NK-92 (cell line): ENCODE measurements around the gene GRIN3B.

ENCODE experiments used
- DNase-seq: peaks from one replicate; lab custom pipeline; 2025; ENCODE audit not compliant: unreplicated experiment; lab: John Stamatoyannopoulos, UW

Gene GRIN3B

DNA sequence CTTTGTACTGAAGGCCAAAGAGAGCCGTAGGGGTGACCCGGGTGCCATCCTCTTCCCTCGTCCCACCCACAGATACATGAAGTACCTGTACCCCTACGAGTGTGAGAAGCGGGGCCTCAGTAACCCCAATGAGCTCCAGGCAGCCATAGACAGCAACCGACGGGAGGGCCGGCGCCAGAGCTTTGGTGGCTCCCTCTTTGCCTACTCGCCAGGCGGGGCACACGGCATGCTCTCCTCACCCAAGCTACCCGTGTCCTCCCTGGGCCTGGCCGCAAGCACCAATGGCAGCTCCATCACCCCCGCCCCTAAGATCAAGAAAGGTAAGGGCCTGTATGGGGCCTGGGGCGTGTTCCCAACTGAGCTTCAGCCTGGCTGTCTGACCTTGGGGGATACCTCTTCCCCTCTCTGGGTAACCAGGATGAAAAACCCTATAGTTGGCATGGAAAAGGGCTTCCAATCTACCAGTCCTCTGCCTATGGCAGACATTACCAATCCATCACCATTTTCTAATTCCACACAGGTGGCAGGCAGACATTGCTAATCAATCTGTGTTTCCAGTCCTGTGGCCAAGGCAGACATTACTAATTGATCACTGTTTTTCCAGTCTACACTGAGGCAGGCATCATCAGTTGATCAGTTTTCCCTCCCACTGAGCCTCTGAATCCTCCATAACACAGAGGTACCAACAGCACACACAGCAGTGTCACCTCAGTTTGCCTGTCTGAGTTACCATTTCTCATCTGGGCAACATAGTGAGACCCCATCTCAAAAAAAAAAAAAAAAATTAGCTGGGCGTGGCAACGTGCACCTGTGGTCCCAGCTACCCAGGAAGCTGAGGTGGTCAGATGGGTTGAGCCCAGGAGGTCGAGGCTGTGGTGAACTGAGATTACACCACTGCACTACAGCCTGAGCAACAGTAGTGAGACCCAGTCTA, 35.2 kb upstream of the GRIN3B start:
- DNase-seq, result no peak

DNA sequence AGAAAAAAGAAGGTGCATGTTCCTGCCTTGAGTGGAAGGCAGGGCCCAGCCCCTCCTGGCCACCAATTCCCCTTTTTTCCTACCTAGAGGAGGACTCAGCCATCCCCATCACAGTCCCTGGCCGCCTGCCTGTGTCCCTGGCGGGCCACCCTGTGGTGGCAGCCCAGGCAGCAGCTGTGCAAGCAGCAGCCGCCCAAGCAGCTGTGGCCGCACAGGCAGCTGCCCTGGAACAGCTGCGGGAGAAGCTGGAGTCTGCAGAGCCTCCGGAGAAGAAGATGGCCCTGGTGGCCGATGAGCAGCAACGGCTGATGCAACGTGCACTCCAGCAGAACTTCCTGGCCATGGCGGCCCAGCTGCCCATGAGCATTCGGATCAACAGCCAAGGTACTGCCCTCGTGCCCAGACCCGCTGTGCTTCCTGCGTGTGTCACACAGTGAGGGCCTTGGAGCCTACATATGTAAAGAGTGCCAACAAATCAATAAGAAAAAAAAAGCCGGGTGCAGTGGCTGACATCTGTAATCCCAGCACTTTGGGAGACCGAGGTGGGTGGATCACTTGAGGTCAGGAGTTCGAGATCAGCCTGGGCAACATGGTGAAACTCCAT, 33.6 kb upstream of the GRIN3B start:
- no peak for DNase-seq

DNA sequence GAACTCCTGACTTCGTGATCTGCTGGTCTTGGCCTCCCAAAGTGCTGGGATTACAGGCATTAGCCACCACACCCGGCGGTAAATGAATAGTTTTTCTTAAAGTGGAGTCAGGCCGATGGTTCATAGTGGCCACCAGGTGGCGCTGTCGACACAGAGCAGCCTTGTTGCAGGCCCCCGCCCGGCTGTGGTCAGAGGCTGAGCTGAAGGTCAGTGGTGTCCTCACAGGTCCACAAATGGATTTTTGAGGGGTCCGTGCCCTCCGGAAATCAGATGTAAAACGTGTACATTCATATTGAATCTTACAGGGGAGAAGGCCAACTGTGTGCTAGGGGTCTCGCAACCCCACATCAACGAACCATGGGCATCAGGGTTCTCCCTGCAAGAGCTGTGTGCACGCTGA, 29.5 kb upstream of the GRIN3B start:
- DNase-seq, result no peak

- DNase-seq, result no peak
Measured at GRCh38 chr19:971795-972194, 28.4 kb upstream of the GRIN3B start.

- no peak for DNase-seq
Measured at GRCh38 chr19:972281-972680, 27.9 kb upstream of the GRIN3B start.

DNA sequence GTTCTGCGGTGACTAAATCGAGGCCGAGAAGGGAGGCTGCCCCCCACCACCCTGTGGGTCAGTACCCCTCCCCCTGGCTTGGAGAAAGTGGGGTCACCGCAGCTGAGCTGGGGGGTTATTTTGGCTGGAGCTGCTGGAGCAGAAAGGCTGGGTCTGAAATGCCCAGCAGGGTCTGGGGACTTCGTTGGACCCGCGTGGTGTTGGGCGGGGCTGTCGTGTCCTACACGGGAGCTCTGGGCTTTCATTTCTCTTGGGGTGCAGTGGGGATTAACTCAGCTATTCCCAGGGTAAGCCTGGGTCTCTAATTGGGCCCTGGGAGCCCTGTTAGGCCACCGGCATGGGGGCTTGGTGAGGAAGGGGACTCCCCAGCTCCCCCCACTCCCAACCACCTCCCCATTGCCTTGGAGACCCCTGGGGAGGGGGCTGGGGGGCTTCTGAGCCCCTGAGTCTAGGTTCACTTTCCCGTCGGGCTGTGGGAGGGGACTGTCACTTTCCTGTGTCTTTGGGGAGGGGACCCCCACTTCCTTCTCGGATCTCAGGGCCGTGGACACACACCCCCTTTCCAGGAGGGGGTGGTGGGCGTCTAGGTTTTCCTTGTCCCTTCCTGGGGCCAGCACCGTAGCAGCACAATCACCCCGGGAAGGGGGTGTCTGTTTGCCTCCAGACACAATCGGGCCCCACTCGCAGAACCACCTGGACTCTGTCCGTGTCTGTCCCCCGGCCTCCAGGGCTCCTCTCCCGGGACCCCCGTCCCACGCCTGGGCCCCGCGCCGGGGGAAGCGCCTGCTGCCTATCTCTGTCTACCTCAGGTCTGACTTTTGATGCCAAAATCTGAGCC, 26.3 kb upstream of the GRIN3B start:
- DNase-seq, result no peak

DNA sequence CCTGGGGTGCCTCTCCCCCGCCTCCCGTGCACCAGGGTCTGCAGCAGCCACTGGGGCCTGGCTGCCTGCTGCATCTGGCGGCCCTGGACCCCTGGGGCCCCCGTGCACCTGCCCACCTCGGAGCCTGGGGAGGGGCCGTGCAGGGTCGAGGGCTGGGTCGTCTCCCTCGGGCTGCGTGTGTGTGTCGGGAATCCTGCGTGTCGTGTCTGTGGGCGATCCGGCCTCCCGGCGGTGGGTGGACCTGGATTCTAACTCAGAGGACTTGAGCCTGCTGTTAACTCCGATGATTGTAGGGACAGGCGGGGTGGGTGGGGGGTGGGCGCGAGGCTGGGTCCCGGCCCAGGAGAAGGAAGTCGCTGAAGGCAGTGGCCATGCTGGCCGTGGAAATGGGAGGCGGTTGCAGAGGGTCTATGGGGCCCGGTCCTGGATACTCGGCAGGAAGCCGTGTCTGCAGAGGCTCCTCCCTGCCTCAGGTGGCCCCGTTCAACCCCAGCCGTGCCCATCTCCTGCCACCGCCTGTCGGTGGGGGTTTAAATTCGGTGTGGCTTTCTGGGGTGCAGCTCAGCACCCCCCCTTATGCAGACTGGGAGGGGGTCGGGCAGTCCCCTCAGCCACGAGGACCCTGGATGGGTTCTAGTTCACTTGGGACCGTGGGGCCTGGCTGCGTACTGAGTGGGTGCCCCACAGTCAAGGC, 25.5 kb upstream of the GRIN3B start:
- no peak for DNase-seq

DNA sequence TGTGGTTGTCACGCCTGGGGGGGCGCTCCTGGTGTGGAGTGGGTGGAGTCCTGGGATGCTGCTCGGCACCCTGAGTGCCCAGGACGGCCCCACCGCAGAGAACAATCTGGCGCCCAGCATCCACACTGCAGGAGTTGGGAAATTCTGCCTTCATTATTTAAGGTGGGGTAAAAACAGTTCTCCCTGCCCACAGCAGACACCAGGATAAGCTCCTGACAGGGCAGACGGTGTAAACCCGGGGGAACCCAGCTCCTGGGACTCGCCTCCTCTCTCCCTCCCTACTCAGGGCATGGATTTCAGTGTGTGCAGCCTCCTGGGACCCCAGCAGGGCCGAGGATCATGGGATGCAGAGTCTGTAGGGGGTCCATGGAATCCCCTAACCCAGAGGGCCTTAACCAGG, 23.7 kb upstream of the GRIN3B start:
- DNase-seq, result no peak

GRCh38 chr19:977058-977464, 23.2 kb upstream of the GRIN3B start:
- no peak for DNase-seq

DNA sequence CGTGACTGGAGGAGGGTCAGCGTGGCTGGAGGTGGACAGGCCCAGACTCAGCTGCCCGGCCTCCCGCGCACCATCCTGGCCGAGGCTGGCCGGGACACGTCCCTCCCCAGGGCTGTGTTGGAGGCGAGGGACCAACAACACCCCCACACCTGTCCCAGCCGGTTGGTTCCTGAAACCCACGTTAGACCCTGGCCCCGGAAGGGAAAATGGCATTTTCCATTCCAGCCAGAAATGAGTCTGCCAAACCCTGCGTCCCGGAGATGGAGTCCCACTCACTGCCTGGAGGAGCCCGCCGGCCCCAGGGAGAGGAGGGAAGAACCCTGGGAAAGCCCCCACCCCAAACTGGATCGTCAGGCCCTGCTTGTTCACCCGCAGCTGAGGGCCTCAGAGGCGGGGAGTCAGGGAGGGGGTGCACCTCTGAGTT, 20.9 kb upstream of the GRIN3B start:
- no peak for DNase-seq

GRCh38 chr19:980133-980998, 19.9 kb upstream of the GRIN3B start:
- DNase-seq, result no peak

DNA sequence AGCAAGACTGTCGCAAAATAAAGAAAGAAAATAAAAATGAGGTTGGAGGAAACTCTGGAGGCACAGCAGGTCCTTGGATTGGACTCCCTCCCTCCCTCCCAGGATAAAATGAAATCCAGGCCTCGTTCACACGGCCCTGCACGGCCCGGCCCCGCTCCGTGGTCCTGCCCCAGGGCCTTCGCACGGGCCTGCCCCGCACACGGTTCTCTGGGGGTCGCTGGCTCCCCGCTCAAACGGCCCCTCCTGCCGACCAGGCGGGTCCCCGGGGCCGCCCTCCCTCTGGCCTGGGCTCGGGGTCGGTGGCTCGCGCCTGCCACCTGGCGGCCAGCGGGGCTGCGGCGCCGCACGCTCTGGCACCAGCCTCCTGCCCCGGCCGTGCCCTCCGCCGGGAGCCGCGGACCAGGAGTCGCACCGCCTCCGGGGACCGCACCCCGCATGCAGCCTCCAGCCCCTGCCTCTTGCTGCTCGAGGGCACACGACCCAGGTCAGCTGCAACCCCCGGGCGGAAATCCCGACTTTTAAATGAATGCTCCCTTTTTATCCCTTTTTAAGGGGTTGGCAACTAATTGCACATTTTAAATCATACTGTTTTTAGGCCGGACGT, 17.6 kb upstream of the GRIN3B start:
- no peak for DNase-seq

GRCh38 chr19:984165-984967, 15.9 kb upstream of the GRIN3B start, which contains the start of gene WDR18:
Gene WDR18 (plus strand): TSS chr19:984345. CDS start chr19:984354, 9 bp downstream.
- no peak for DNase-seq

GRCh38 chr19:986083-986482, 14.1 kb upstream of the GRIN3B start:
- DNase-seq, result no peak

GRCh38 chr19:988081-988480, 12.1 kb upstream of the GRIN3B start:
- no peak for DNase-seq

GRCh38 chr19:988510-988909, 11.7 kb upstream of the GRIN3B start:
- no peak for DNase-seq

DNA sequence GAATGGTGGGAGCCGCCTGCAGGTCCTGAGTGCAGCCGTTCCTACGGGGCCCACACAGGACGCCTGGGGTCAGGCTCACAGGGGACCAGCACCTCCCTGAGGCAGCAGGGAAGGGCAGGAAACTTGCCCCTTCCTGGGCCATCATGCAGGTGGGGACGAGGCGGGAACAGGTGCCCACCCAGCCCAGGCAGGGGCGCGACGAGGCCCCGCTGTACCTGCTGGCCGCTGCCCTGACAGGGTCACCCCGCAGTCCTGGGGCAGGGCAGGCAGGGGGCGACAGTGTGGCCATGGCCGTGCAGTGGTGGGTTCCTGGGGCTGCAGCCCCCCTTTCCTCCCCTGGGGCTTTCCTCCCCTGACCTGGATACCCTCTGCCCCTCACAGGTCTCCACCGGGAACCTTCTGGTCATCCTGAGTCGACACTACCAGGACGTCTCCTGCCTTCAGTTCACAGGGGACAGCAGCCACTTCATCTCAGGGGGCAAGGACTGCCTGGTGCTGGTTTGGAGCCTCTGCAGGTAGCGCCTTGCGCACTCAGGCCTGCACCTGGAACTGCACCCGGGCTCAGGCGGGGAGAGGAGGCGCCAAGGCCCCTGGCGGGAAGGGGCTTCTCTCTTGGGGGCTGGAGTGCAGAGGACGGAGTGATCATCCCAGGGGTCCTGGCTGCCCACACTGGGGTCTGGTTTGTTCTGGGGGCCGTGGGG, 10.7 kb upstream of the GRIN3B start:
- no peak for DNase-seq

DNA sequence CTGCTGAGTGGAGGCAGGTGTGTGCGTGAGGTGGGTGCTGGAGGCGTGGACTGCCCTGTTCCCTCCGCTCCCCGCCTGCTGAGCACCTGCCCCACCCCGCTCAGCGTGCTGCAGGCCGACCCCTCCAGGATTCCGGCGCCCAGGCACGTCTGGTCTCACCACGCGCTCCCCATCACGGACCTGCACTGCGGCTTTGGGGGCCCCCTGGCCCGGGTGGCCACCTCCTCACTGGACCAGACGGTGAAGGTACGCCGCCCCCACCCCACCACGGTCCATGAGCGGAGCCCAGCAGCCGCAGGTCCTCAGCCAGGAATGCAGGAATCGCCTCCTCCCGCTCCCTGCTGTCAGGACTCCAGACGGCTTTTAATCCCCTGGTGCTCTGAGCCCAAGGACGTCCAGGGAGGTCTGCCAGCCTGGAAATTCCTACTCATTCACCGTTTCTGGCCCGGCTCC, 10.1 kb upstream of the GRIN3B start:
- no peak for DNase-seq
